Omental fat pad (tissue), 4 donors: ENCODE data around the gene PCYOX1L. TPM values are rescaled to one million over a fixed set of nuclear protein-coding genes. Genes with fewer than 3 reads are reported as not detected.

Experiments
- ATAC-seq: fragments of 150-250 bp; one replicate; pipeline ENCODE4 v1.9.1; 2016; ENCODE audit warnings: mild to moderate bottlenecking, moderate library complexity; ENCODE audit not compliant: low FRiP score
- DNase-seq: peaks from one replicate; pipeline ENCODE4 v3.0.0-alpha.2; 2019; ENCODE audit warnings: low spot score
- total RNA-seq, 4 donors: library from RNA; depleted of rRNA; stranded (reverse); fragments of >200 nt; gene quantifications; one replicate each; pipeline ENCODE4 v1.1.0, GENCODE V29; 2016
- TF ChIP-seq, protein P1 (sequence below), 3 donors: fragments of 450-650 bp; IDR thresholded peaks; one replicate each; pipeline ENCODE4 v1.5.1; 2016 to 2017; ENCODE audit warnings: antibody characterized with exemption in 3 of 3, mild to moderate bottlenecking in 3 of 3, moderate library complexity in 2 of 3

The PCYOX1L gene
- total RNA-seq, 4 donors from 2014 or later, result 2.3 to 3.9 (median 2.5) TPM

DNA sequence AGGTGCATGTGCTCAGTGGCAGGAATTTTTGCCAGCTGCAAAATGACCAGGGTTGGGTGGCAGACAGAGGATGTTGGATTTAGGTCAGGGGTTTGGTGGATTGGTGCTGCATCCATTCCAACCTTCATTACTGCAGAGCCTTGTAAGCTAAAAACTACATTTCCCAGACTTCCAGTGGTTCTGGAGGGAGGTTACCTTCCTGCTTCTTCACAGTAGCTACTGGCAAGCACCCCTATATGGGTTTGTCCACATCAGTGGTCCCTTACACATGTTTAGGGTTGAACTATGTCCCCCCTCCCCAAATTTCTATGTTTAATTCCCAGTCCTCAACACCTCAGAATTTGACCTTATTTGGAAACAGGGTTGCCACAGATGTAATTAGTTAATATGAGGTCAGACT is 41.9 kb downstream of the PCYOX1L start:
- TF ChIP-seq, protein P1, sequence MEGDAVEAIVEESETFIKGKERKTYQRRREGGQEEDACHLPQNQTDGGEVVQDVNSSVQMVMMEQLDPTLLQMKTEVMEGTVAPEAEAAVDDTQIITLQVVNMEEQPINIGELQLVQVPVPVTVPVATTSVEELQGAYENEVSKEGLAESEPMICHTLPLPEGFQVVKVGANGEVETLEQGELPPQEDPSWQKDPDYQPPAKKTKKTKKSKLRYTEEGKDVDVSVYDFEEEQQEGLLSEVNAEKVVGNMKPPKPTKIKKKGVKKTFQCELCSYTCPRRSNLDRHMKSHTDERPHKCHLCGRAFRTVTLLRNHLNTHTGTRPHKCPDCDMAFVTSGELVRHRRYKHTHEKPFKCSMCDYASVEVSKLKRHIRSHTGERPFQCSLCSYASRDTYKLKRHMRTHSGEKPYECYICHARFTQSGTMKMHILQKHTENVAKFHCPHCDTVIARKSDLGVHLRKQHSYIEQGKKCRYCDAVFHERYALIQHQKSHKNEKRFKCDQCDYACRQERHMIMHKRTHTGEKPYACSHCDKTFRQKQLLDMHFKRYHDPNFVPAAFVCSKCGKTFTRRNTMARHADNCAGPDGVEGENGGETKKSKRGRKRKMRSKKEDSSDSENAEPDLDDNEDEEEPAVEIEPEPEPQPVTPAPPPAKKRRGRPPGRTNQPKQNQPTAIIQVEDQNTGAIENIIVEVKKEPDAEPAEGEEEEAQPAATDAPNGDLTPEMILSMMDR (IDR thresholded peaks at IDR 0.05), result no peak
- no peak for ATAC-seq

DNA sequence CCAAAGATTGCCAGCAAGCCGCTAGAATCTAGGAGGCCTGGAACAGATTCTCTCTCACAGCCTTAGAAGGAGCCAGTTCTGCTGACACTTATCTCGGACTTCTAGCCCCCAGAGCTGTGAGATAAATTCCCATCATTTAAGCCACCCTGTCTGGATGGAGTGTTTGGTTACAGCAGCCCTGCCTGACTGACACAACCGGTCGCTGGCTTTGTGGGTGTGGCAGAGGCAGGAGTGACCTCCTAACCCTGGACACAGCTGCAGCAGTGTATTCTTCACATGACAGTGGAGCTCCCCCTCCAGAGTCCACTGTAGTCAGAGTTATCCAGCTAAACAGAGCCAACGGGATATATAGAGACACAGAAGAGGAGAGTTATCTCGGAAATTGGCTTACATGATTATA is 42.5 kb downstream of the PCYOX1L start:
- DNase-seq (no peak), ATAC-seq (no peak)
- TF ChIP-seq, protein P1 (IDR thresholded peaks at IDR 0.05), result no peak

More for the DNA sequence above, 41.9 kb downstream of the PCYOX1L start:
- no peak for DNase-seq

DNA sequence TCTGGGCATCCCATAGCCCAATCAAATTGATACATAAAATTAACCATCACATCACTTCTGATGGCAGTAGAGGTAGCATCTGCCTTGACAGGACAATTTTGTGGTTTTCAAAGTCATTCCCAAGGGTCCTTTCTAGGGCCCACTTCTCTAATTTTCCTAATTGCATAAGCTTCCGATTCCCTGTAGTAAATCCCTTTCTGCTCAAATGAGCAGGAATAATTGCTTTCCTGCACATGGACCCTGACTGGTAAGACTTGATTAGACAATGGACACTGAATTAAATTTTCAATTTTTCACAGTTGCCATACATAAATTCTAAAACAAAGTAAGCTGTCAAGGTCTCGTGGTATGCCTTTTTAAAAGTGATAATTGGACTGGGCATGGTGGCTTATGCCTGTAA is 43.2 kb downstream of the PCYOX1L start:
- DNase-seq (no peak), ATAC-seq (no peak)
- TF ChIP-seq, protein P1 (IDR thresholded peaks at IDR 0.05), result no peak

DNA sequence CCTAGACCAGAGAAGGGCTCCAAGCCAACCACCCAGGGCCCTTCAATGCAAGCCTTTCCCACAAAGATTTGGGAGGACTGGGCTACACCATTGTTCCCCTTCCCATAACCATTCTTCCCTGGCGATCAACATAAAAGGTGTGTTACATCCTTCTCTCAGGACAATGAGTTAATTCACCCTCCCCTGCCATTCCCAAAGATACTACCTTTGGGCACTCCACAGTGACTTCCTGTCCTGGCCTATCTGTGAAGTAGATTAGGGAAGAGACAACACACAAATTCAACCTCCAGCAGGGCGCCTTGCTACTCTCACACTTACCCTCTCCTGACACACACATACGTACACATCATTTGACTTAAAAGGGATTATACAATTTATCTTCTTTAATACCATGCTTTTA is 44.4 kb downstream of the PCYOX1L start:
- ATAC-seq (no peak), DNase-seq (no peak)
- TF ChIP-seq, protein P1 (IDR thresholded peaks at IDR 0.05), result no peak

DNA sequence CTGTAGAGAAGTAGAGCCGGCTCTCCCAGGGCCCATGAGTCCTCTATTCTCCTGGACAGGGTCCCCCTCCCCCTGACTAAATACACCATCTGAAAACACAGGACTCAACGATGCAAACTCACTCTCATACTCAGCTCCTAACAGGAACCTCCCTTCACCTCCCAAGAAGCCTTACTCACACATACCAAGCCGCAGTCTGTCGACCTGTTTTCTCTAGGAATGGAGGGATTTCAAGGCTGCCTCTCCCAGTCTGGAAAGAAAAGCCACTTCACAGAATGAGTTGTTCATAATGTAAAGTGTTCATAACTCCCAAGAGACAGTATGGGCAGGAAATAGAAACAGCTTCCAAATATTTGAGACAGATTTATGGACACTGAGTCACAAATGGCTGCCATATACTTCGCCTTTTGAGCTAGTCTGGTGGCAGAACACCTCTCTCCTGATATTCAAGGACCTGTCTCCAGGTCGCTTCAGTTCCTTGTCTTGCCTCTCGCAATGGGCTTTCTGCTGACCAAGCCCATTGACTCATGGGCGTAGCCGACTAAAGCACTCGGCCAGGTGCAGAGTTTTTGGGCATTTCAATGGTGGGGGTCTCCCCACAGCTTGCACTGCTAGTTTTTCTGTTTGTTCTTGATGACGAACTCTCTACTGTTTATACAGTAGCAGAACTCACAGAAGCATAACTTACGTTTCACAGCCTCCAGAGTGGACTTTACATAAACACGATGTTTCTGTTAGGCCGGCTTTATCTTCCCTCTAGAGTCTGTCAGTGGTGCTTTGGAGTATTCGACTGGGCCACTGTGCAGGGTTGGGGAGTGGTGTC is 46.3 kb downstream of the PCYOX1L start:
- ATAC-seq, result no peak
- TF ChIP-seq, protein P1 (IDR thresholded peaks at IDR 0.05), result no peak
- no peak for DNase-seq

DNA sequence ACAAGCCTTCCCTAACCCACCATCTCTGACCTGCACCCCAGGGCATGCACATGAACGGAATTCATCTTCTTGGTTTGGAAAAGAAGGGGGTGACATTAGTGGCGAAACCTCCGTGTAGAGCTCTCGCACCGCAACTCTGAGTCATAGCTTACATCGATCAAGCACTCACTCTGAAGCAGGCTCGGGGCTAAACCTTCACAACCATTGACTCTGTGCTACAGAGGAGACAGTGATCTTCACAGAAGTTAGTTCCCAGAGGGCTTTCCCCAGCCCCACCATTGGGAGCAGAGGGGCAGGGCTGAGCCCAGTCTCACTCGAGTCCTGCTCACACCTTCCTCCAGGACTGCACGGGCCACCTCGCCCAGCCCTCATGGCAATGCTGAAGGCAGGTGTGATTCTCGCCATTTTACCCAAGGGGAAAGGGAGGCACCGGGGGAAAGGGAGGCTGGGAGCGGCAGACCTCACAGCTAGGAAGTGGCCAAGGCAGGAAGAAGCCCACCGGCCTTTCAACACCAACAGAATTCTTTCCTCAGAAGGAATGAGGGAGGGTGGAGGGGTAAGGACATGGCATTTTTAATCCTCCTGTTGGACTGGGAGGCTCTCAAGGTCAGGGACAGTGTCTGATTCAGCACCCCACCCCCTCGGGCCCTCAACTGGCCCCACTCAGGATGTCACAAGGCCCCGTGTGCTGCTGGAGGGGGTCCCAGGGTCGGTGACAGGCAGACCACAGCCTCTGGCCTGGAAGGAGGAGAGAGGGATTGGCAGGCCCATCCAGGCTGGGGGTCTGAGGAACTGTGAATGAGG is 47.1 kb downstream of the PCYOX1L start:
- ATAC-seq (no peak), DNase-seq (no peak)
- TF ChIP-seq, protein P1 (IDR thresholded peaks at IDR 0.05), result no peak
